Activated naive CD4-positive, alpha-beta T cell treated with anti-CD3 and anti-CD28 coated beads, Interleukin-2, amount 10 ng/mL, durations not matched to agents 7 days and 5 days (primary cell): ENCODE measurements around the gene CD44.
A peak's percentile ranks its signal among the peaks of the same experiment; 100 is the strongest.

Experiments
- CTCF ChIA-PET: fragments of 350-600 bp; sonication (Branson Sonifier 250); formaldehyde crosslinking; loops from one replicate; lab custom pipeline; 2021; ENCODE audit warnings: antibody characterized with exemption; lab: Charles Lee
- DNase-seq: peaks from one replicate; pipeline ENCODE4 v3.0.0-alpha.2; 2020
- H3K27ac Mint-ChIP-seq: one replicate; pipeline ENCODE4 v1.8.0; 2021; ENCODE audit warnings: mild to moderate bottlenecking, moderate library complexity, mixed read lengths
- H3K27me3 Mint-ChIP-seq: one replicate; pipeline ENCODE4 v1.8.0; 2021; ENCODE audit warnings: mild to moderate bottlenecking, mixed read lengths
- H3K36me3 Mint-ChIP-seq: one replicate; pipeline ENCODE4 v1.8.0; 2021; ENCODE audit warnings: mixed read lengths
- H3K4me1 Mint-ChIP-seq: one replicate; pipeline ENCODE4 v1.8.0; 2021; ENCODE audit warnings: mixed read lengths
- H3K4me3 Mint-ChIP-seq: one replicate; pipeline ENCODE4 v1.8.0; 2021; ENCODE audit warnings: mild to moderate bottlenecking, moderate library complexity, mixed read lengths
- H3K9me3 Mint-ChIP-seq: one replicate; pipeline ENCODE4 v1.8.0; 2021; ENCODE audit warnings: mixed read lengths

CD44 gene

GRCh38 chr11:35262056-35262455, 123.1 kb downstream of the CD44 start:
- no peak overlapping the region for H3K4me3 Mint-ChIP-seq
- H3K36me3 Mint-ChIP-seq: peaks cover 2% of the 10 kb centered on the region
- no peak for DNase-seq
- CTCF ChIA-PET: no interaction called here
- H3K27me3 Mint-ChIP-seq: peaks cover 15% of the 10 kb centered on the region
- H3K9me3 Mint-ChIP-seq: peaks cover 1% of the 10 kb centered on the region
- no peak overlapping the region for H3K27ac Mint-ChIP-seq
- H3K4me1 Mint-ChIP-seq: peaks cover 17% of the 10 kb centered on the region

GRCh38 chr11:35262735-35263134, 123.8 kb downstream of the CD44 start:
- H3K27ac Mint-ChIP-seq: no peak overlapping the region
- no peaks in the 10 kb centered on the region for H3K36me3 Mint-ChIP-seq
- no peak overlapping the region for H3K4me3 Mint-ChIP-seq

GRCh38 chr11:35265755-35266454, 126.9 kb downstream of the CD44 start:
- peaks cover 11% of the 10 kb centered on the region for H3K27me3 Mint-ChIP-seq
- no peak overlapping the region for H3K4me3 Mint-ChIP-seq
- no peaks in the 10 kb centered on the region for H3K36me3 Mint-ChIP-seq
- H3K27ac Mint-ChIP-seq: no peak overlapping the region
- DNase-seq: no peak
- peaks cover 2% of the 10 kb centered on the region for H3K4me1 Mint-ChIP-seq
- CTCF ChIA-PET: interaction anchor here (1.6 kb wide), 1 partner anchor 9 kb away, joined by 4 read pairs; no protein-coding TSS in a partner anchor
- no peaks in the 10 kb centered on the region for H3K9me3 Mint-ChIP-seq

More at GRCh38 chr11:35262735-35263134, 123.8 kb downstream of the CD44 start:
- Mint-ChIP-seq H3K4me1 (peaks cover 10% of the 10 kb centered on the region), H3K27me3 (peaks cover 15% of the 10 kb centered on the region), H3K9me3 (peaks cover 1% of the 10 kb centered on the region)
- no peak for DNase-seq
- CTCF ChIA-PET: no interaction called here

- H3K27me3 Mint-ChIP-seq: no peaks in the 10 kb centered on the region
- CTCF ChIA-PET: interaction anchor here (0.7 to 1.2 kb wide), 2 partner anchors 124 to 342 kb away, joined by 3 to 6 read pairs; no protein-coding TSS in a partner anchor
- H3K36me3 Mint-ChIP-seq: no peaks in the 10 kb centered on the region
- no peak overlapping the region for H3K4me3 Mint-ChIP-seq
- DNase-seq: no peak
- H3K27ac Mint-ChIP-seq: no peak overlapping the region
- peaks cover 11% of the 10 kb centered on the region for H3K4me1 Mint-ChIP-seq
- no peaks in the 10 kb centered on the region for H3K9me3 Mint-ChIP-seq
These were observed 128.5 kb downstream of the CD44 start for GRCh38 chr11:35267504-35267903.

GRCh38 chr11:35270342-35270741, 131.4 kb downstream of the CD44 start:
- CTCF ChIA-PET: no interaction called here
- no peaks in the 10 kb centered on the region for H3K9me3 Mint-ChIP-seq
- H3K4me1 Mint-ChIP-seq: peaks cover 27% of the 10 kb centered on the region
- no peak for DNase-seq
- H3K36me3 Mint-ChIP-seq: no peaks in the 10 kb centered on the region
- H3K27me3 Mint-ChIP-seq: no peaks in the 10 kb centered on the region
- no peak overlapping the region for H3K27ac Mint-ChIP-seq
- H3K4me3 Mint-ChIP-seq: no peak overlapping the region

GRCh38 chr11:35271031-35271430, 132.1 kb downstream of the CD44 start:
- Mint-ChIP-seq H3K4me1 (peaks cover 27% of the 10 kb centered on the region), H3K27me3 (no peaks in the 10 kb centered on the region), H3K36me3 (no peaks in the 10 kb centered on the region), H3K27ac (no peak overlapping the region), H3K9me3 (no peaks in the 10 kb centered on the region), H3K4me3 (no peak overlapping the region)
- CTCF ChIA-PET: no interaction called here
- DNase-seq: no peak

- CTCF ChIA-PET: interaction anchor here (1.5 to 1.8 kb wide), 2 partner anchors 33 to 36 kb away, joined by 4 to 7 read pairs; no protein-coding TSS in a partner anchor
- H3K27ac Mint-ChIP-seq: peak overlapping the region; percentile 78
- no peaks in the 10 kb centered on the region for H3K27me3 Mint-ChIP-seq
- DNase-seq: peak; percentile 56
- no peak overlapping the region for H3K4me3 Mint-ChIP-seq
- peaks cover 27% of the 10 kb centered on the region for H3K4me1 Mint-ChIP-seq
- H3K9me3 Mint-ChIP-seq: no peaks in the 10 kb centered on the region
- H3K36me3 Mint-ChIP-seq: no peaks in the 10 kb centered on the region
These were observed 133.5 kb downstream of the CD44 start for GRCh38 chr11:35272391-35272902.

GRCh38 chr11:35274909-35275785, 136.2 kb downstream of the CD44 start:
- CTCF ChIA-PET: interaction anchor here (2.1 kb wide), 1 partner anchor 30 kb away, joined by 5 read pairs; no protein-coding TSS in a partner anchor
- no peak overlapping the region for H3K4me3 Mint-ChIP-seq
- no peak for DNase-seq
- no peaks in the 10 kb centered on the region for H3K9me3 Mint-ChIP-seq
- H3K36me3 Mint-ChIP-seq: no peaks in the 10 kb centered on the region
- peaks cover 27% of the 10 kb centered on the region for H3K4me1 Mint-ChIP-seq
- H3K27ac Mint-ChIP-seq: no peak overlapping the region
- H3K27me3 Mint-ChIP-seq: no peaks in the 10 kb centered on the region

GRCh38 chr11:35275786-35276170, 136.8 kb downstream of the CD44 start:
- H3K36me3 Mint-ChIP-seq: no peaks in the 10 kb centered on the region
- H3K27me3 Mint-ChIP-seq: no peaks in the 10 kb centered on the region
- peaks cover 27% of the 10 kb centered on the region for H3K4me1 Mint-ChIP-seq
- DNase-seq: no peak
- no peaks in the 10 kb centered on the region for H3K9me3 Mint-ChIP-seq
- H3K4me3 Mint-ChIP-seq: no peak overlapping the region
- CTCF ChIA-PET: interaction anchor here (2.1 kb wide), 1 partner anchor 30 kb away, joined by 5 read pairs; no protein-coding TSS in a partner anchor
- no peak overlapping the region for H3K27ac Mint-ChIP-seq

GRCh38 chr11:35276396-35277145, 137.6 kb downstream of the CD44 start:
- no peak overlapping the region for H3K4me3 Mint-ChIP-seq
- H3K27me3 Mint-ChIP-seq: no peaks in the 10 kb centered on the region
- H3K9me3 Mint-ChIP-seq: no peaks in the 10 kb centered on the region
- H3K36me3 Mint-ChIP-seq: no peaks in the 10 kb centered on the region
- H3K27ac Mint-ChIP-seq: no peak overlapping the region
- DNase-seq: no peak
- peaks cover 27% of the 10 kb centered on the region for H3K4me1 Mint-ChIP-seq
- CTCF ChIA-PET: interaction anchor here (2.1 kb wide), 1 partner anchor 29 kb away, joined by 5 read pairs; no protein-coding TSS in a partner anchor

- Mint-ChIP-seq H3K27me3 (no peaks in the 10 kb centered on the region), H3K27ac (no peak overlapping the region)
- CTCF ChIA-PET: interaction anchor here (0.7 kb wide), 1 partner anchor 109 kb away, joined by 3 read pairs; no protein-coding TSS in a partner anchor
These were observed 138.9 kb downstream of the CD44 start for GRCh38 chr11:35277827-35278226.

GRCh38 chr11:35280727-35281126, 141.8 kb downstream of the CD44 start:
- H3K9me3 Mint-ChIP-seq: no peaks in the 10 kb centered on the region
- DNase-seq: no peak
- CTCF ChIA-PET: interaction anchor here (1.0 to 1.8 kb wide), 2 partner anchors 25 to 43 kb away, joined by 3 to 7 read pairs; no protein-coding TSS in a partner anchor
- no peaks in the 10 kb centered on the region for H3K27me3 Mint-ChIP-seq
- H3K4me3 Mint-ChIP-seq: no peak overlapping the region
- H3K36me3 Mint-ChIP-seq: no peaks in the 10 kb centered on the region
- no peak overlapping the region for H3K27ac Mint-ChIP-seq
- H3K4me1 Mint-ChIP-seq: peaks cover 6% of the 10 kb centered on the region

More at GRCh38 chr11:35277827-35278226, 138.9 kb downstream of the CD44 start:
- DNase-seq: no peak
- Mint-ChIP-seq H3K4me3 (no peak overlapping the region), H3K4me1 (peaks cover 18% of the 10 kb centered on the region), H3K9me3 (no peaks in the 10 kb centered on the region), H3K36me3 (no peaks in the 10 kb centered on the region)

GRCh38 chr11:35281169-35281688, 142.3 kb downstream of the CD44 start:
- H3K27ac Mint-ChIP-seq: no peak overlapping the region
- no peak overlapping the region for H3K4me3 Mint-ChIP-seq
- H3K4me1 Mint-ChIP-seq: peaks cover 6% of the 10 kb centered on the region
- CTCF ChIA-PET: interaction anchor here (1.0 to 1.8 kb wide), 3 partner anchors 17 to 43 kb away, joined by 3 to 7 read pairs (median 3); no protein-coding TSS in a partner anchor
- H3K36me3 Mint-ChIP-seq: no peaks in the 10 kb centered on the region
- no peaks in the 10 kb centered on the region for H3K9me3 Mint-ChIP-seq
- no peaks in the 10 kb centered on the region for H3K27me3 Mint-ChIP-seq
- DNase-seq: no peak
